Measurements from ENCODE around the gene IFI27L2.

- TF ChIP-seq POLR2A (IDR thresholded peaks at IDR 0.05), result no peak
- no peak for TF ChIP-seq CTCF (IDR thresholded peaks at IDR 0.05)
- TF ChIP-seq EP300 (IDR thresholded peaks at IDR 0.05; ENCODE audit: low read depth), result no peak
- no peak for TF ChIP-seq POLR2AphosphoS5 (IDR thresholded peaks at IDR 0.05)
These were observed 13.8 kb downstream of the IFI27L2 start for GRCh38 chr14:94115631-94116030.

Measured in transverse colon (tissue), 4 donors.